H1 (cell line): ENCODE measurements around the gene KCMF1. TPM values are rescaled to one million over a fixed set of nuclear protein-coding genes. Genes with fewer than 3 reads are reported as not detected.

Experiments
- BCL11A ChIP-seq, 2 experiments: IDR thresholded peaks; one replicate each; pipeline ENCODE4 v1.6.1; 2011; ENCODE audit warnings: low read depth in 2 of 2, low read length in 2 of 2, mild to moderate bottlenecking in 2 of 2
- MAFK ChIP-seq: IDR thresholded peaks from 2 replicates; pipeline ENCODE4 v1.6.1; 2012; ENCODE audit warnings: low read depth, mild to moderate bottlenecking, improper control_type of control experiment, low read length
- MAX ChIP-seq: IDR thresholded peaks from 2 replicates; pipeline ENCODE4 v1.6.1; 2012; ENCODE audit warnings: inconsistent platforms
- polyA plus RNA-seq, 7 experiments: library from polyadenylated mRNA; depleted of rRNA in 3 of 7; stranded (reverse) in 5 of 7; unstranded in 2 of 7; fragments of >200 nt in 5 of 7; fragments of 200-250 nt in 2 of 7; gene quantifications; 1 replicate in 5 of 7; 2 replicates in 1 of 7; 4 replicates in 1 of 7; pipeline versions ENCODE4 v1.2.1 to v1.2.3, GENCODE V29; 2011 to 2013; ENCODE audit warnings: missing spikeins in 2 of 7, mixed read lengths in 2 of 7
- total RNA-seq: library from RNA; stranded (reverse); fragmentation: NEBNext Ultra II Directional; extraction: Animal tissue kit (Norgen Biotek cat#: 25700); gene quantifications from 2 replicates; pipeline ENCODE4 v1.2.1, GENCODE V29; 2021

The KCMF1 gene
- total and polyA plus RNA-seq, 2 of the 8 experiments (the other 6 are each of a cell fraction or from before 2014, with no cell fraction given), result 86.9 to 149 TPM

GRCh38 chr2:85008252-85008651 lies 37.3 kb downstream of the KCMF1 start (continued):
- TF ChIP-seq MAX, result no peak
- TF ChIP-seq MAFK, result no peak
- TF ChIP-seq BCL11A (IDR thresholded peaks at IDR 0.05; ENCODE audit: low read depth in 2 of 2, low read length in 2 of 2), result no peak
